Stimulated activated naive CD4-positive, alpha-beta T cell (primary cell): Measurements from ENCODE around the gene ZFAND3.

ENCODE experiments used
- DNase-seq, 6 experiments: peaks; one replicate each; lab custom pipeline; 2025; lab: John Stamatoyannopoulos, UW

ZFAND3 gene

GRCh38 chr6:38169977-38170526 lies 350.5 kb downstream of the ZFAND3 start:
- no peak for DNase-seq

GRCh38 chr6:38170666-38171355 lies 351.3 kb downstream of the ZFAND3 start:
- DNase-seq, result no peak

GRCh38 chr6:38171997-38172738 lies 352.6 kb downstream of the ZFAND3 start:
- DNase-seq, result no peak

GRCh38 chr6:38172739-38173410 lies 353.3 kb downstream of the ZFAND3 start:
- DNase-seq, result no peak

GRCh38 chr6:38173909-38174308 lies 354.4 kb downstream of the ZFAND3 start:
- no peak for DNase-seq

- DNase-seq, result no peak
Measured at GRCh38 chr6:38174315-38174714, 354.8 kb downstream of the ZFAND3 start.

GRCh38 chr6:38174806-38175495 lies 355.4 kb downstream of the ZFAND3 start:
- DNase-seq, result no peak

- DNase-seq, result no peak
Measured at GRCh38 chr6:38175786-38176185, 356.3 kb downstream of the ZFAND3 start.

- no peak for DNase-seq
Measured at GRCh38 chr6:38176797-38177751, 357.5 kb downstream of the ZFAND3 start.

GRCh38 chr6:38177882-38178583 lies 358.5 kb downstream of the ZFAND3 start:
- no peak for DNase-seq

GRCh38 chr6:38178584-38178886 lies 359.0 kb downstream of the ZFAND3 start:
- no peak for DNase-seq

- DNase-seq, result no peak
Measured at GRCh38 chr6:38179300-38179699, 359.8 kb downstream of the ZFAND3 start.

- DNase-seq, result no peak
Measured at GRCh38 chr6:38179794-38180430, 360.4 kb downstream of the ZFAND3 start.

GRCh38 chr6:38180586-38180985 lies 361.1 kb downstream of the ZFAND3 start:
- DNase-seq, result no peak

- no peak for DNase-seq
Measured at GRCh38 chr6:38182426-38182825, 362.9 kb downstream of the ZFAND3 start.

- no peak for DNase-seq
Measured at GRCh38 chr6:38183856-38184584, 364.5 kb downstream of the ZFAND3 start.

GRCh38 chr6:38184585-38185080 lies 365.1 kb downstream of the ZFAND3 start:
- no peak for DNase-seq

- DNase-seq, result no peak
Measured at GRCh38 chr6:38185244-38185643, 365.7 kb downstream of the ZFAND3 start.

- no peak for DNase-seq
Measured at GRCh38 chr6:38185752-38186151, 366.2 kb downstream of the ZFAND3 start.
